KMS-11 (cell line): ENCODE results near the gene TRIM62.
A peak's percentile ranks its signal among the peaks of the same experiment; 100 is the strongest.

Source experiments
- H2AFZ ChIP-seq: fragments of 200-600 bp; sonication (generic); 2 replicates; pipeline ENCODE4 v1.6.1; 2016; ENCODE audit warnings: antibody characterized with exemption, mixed run types, low read depth
- H3K27ac ChIP-seq: fragments of 200-600 bp; sonication (generic); 2 replicates; pipeline ENCODE4 v1.6.1; 2016; ENCODE audit warnings: mild to moderate bottlenecking, mixed run types
- H3K27me3 ChIP-seq: fragments of 200-600 bp; sonication (generic); 2 replicates; pipeline ENCODE4 v1.6.1; 2017; ENCODE audit warnings: mild to moderate bottlenecking, low read depth, mixed run types, moderate library complexity; ENCODE audit not compliant: insufficient read depth
- H3K36me3 ChIP-seq: fragments of 200-600 bp; sonication (generic); 2 replicates; pipeline ENCODE4 v1.6.1; 2017; ENCODE audit warnings: mild to moderate bottlenecking, mixed run types; ENCODE audit not compliant: insufficient read depth
- H3K4me1 ChIP-seq: fragments of 200-600 bp; sonication (generic); 2 replicates; pipeline ENCODE4 v1.6.1; 2016; ENCODE audit warnings: mild to moderate bottlenecking, low read depth, mixed run types; ENCODE audit not compliant: poor library complexity, severe bottlenecking
- H3K4me2 ChIP-seq: fragments of 200-600 bp; sonication (generic); 2 replicates; pipeline ENCODE4 v1.7.0; 2016; ENCODE audit warnings: mild to moderate bottlenecking, mixed run types
- H3K4me3 ChIP-seq: fragments of 200-600 bp; sonication (generic); IDR thresholded peaks from 2 replicates; pipeline ENCODE4 v1.6.1; 2017; ENCODE audit warnings: low read depth, low read length, mixed read lengths; ENCODE audit not compliant: insufficient read depth
- H3K79me2 ChIP-seq: fragments of 200-600 bp; sonication (generic); 2 replicates; pipeline ENCODE4 v1.6.1; 2016; ENCODE audit warnings: low read depth, mixed run types; ENCODE audit not compliant: insufficient read depth
- H3K9ac ChIP-seq: fragments of 200-600 bp; sonication (generic); 2 replicates; pipeline ENCODE4 v1.6.1; 2016; ENCODE audit warnings: mild to moderate bottlenecking, mixed run types
- H4K20me1 ChIP-seq: fragments of 200-600 bp; sonication (generic); 2 replicates; pipeline ENCODE4 v1.6.1; 2016; ENCODE audit warnings: mild to moderate bottlenecking, mixed run types; ENCODE audit not compliant: insufficient read depth
- CTCF ChIP-seq: fragments of 200-600 bp; sonication (generic); conservative IDR thresholded peaks from 2 replicates; pipeline ENCODE4 v1.6.1; 2017; ENCODE audit warnings: low read depth, mild to moderate bottlenecking, antibody characterized with exemption, low read length, moderate library complexity, mixed read lengths

Gene TRIM62

GRCh38 chr1:33185541-33185940 lies 3.7 kb upstream of the TRIM62 start:
- Histone ChIP-seq H4K20me1 (no peaks in the 10 kb centered on the region), H3K27me3 (no peaks in the 10 kb centered on the region), H3K36me3 (no peaks in the 10 kb centered on the region), H3K27ac (no peak overlapping the region), H3K4me3 (no peak overlapping the region), H3K4me2 (no peak overlapping the region), H2AFZ (no peak overlapping the region), H3K79me2 (no peaks in the 10 kb centered on the region), H3K9ac (no peak overlapping the region), H3K4me1 (peaks cover 4% of the 10 kb centered on the region)
- TF ChIP-seq CTCF: no peak

- H3K79me2 ChIP-seq: no peaks in the 10 kb centered on the region
- H3K9ac ChIP-seq: no peak overlapping the region
- H3K4me2 ChIP-seq: no peak overlapping the region
- no peak overlapping the region for H2AFZ ChIP-seq
- no peaks in the 10 kb centered on the region for H4K20me1 ChIP-seq
- H3K27me3 ChIP-seq: no peaks in the 10 kb centered on the region
- H3K27ac ChIP-seq: no peak overlapping the region
- H3K36me3 ChIP-seq: no peaks in the 10 kb centered on the region
- H3K4me1 ChIP-seq: peaks cover 10% of the 10 kb centered on the region
- H3K4me3 ChIP-seq: no peak overlapping the region
- no peak for TF ChIP-seq CTCF
Measured at GRCh38 chr1:33183306-33183705, 1.5 kb upstream of the TRIM62 start.

GRCh38 chr1:33182896-33183295 lies 1.1 kb upstream of the TRIM62 start:
- Histone ChIP-seq H3K27ac (no peak overlapping the region), H3K36me3 (no peaks in the 10 kb centered on the region), H3K79me2 (no peaks in the 10 kb centered on the region), H3K4me1 (peaks cover 10% of the 10 kb centered on the region), H3K4me2 (no peak overlapping the region), H3K27me3 (no peaks in the 10 kb centered on the region), H3K9ac (no peak overlapping the region), H3K4me3 (no peak overlapping the region), H2AFZ (no peak overlapping the region), H4K20me1 (no peaks in the 10 kb centered on the region)
- TF ChIP-seq CTCF: no peak

- H3K4me2 ChIP-seq: peak overlapping the region; percentile 93; the same call in 1 of the 2 replicates
- H3K4me3 ChIP-seq: peak overlapping the region; percentile 51
- H3K36me3 ChIP-seq: no peaks in the 10 kb centered on the region
- peak overlapping the region; percentile 88; the same call in 1 of the 2 replicates for H2AFZ ChIP-seq
- no peaks in the 10 kb centered on the region for H4K20me1 ChIP-seq
- H3K9ac ChIP-seq: no peak overlapping the region
- TF ChIP-seq CTCF: no peak
- H3K27ac ChIP-seq: no peak overlapping the region
- H3K4me1 ChIP-seq: peaks cover 10% of the 10 kb centered on the region
- H3K27me3 ChIP-seq: no peaks in the 10 kb centered on the region
- H3K79me2 ChIP-seq: no peaks in the 10 kb centered on the region
Measured at GRCh38 chr1:33182401-33182841, 578 bp upstream of the TRIM62 start.
